GM04504 (cell line): ENCODE results near the gene LARP6.
"Not testable (repeated sequence)": the region's sequence is repeated elsewhere in the genome, so short reads cannot be mapped to it uniquely, and the experiment has no call there.

ENCODE experiments used
- DNase-seq: peaks from one replicate; pipeline ENCODE4 v3.0.0-alpha.2; 2012; ENCODE audit warnings: low read depth

Gene LARP6

DNA sequence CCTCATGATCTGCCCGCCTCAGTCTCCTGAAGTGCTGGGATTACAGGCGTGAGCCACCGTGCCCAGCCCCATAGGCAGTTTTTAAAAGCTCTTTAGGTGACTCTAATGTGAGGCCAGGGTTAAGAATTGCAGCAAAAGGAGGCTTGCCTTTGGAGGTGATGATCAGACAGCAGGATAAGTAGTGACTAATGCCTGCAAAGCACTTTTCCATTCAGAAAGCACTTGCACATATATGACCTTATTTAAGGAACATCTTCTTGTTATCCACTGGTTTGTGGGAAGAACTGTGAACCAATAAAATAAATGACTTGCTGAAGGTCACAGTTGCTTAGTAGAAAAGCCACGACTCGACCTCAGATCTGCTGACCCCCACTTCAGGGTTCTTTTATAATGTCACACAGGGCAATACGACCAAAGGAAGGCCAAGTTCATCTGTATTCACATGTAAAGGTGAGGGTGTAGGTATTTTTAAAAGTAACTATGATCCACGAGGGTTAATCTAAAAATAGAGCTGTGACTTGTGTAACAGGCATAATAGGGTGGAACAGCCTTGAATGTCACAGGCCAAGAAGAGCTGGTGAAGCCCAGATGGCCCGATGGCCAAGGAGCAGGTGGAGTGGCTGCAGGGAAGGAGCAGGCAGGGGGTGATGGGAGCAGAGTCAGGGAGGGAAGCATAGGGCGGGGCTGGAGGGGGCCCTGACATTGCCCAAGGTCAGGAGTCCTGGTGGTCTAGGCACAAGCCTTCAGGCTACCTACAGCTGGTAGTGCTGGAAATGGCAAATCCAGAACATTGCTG is 24.4 kb downstream of the LARP6 start:
- no peak for DNase-seq

DNA sequence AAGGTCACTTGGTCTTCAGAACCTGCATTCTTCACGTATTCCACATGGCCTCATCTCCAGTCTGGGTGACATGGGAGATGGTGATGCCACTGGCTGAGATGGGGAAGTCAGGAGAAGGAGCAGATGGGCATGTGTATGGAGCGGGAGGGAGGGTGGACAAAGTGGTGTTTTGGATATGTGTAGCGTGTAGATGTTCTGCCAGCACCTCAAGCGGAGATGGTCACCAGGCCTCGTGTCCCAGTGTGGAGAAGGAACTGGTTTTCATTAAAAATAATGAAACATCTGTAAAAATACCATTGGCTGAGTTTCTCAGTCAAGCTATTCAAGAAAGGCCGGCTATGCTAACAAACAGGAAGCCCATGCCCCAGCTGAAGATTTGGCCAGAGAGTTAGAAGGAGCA is 26.2 kb downstream of the LARP6 start:
- DNase-seq = no peak

DNA sequence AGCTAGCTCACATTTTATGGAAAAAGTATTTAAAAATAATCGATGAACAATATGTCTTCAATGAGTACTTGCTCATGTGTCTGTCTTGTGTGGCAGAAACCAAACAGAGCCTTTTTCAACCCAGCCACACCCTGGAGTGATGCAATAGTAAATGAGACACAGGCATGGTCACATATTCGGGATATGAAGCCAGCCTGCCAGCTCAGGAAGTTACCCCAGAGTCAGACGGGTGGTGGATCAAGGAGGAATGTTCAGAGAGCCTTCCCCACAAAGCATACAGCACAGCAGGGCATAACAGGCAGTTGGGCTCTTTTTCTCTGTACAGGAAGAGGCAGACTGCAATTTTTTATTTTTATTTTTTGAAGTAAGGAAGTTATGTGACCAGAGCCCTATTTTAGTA is 27.3 kb downstream of the LARP6 start:
- peak; percentile 75 for DNase-seq

DNA sequence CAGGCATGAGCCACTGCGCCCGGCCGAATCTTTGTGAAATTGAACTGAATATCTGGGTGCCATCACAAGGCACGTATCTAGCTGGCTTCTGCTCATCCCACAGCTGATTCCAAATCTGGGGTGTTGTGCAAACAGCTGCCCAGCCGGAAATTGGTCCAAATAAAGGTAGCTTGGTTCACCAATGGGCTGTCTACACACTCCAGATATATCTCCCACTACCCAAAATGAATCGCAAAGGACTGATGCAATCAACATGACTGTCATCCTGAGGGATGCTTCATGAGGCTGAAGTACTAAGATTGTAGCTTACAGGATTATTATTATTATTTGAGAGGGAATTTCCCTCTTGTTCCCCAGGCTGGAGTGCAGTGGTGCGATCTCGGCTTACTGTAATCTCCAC is 28.1 kb downstream of the LARP6 start:
- no peak for DNase-seq

DNA sequence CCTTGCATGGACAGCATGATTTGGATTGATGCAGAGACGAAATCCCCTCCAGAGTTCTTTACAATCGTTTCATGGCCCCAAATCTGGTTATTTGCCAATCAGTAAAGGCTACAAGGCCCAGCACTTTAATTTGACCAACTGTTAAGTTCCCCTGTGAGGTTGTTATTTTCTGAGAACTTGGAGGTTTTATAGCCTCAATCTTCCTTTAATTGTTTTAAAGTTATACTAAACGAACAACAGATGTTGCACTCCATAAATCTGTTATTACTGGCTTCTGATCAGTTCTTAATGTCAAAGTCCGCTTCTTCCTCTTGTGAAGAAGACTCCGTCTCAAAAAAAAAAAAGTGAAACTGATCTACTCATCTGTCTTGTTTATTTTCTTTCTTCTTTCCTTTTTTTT is 30.8 kb downstream of the LARP6 start:
- no peak for DNase-seq

DNA sequence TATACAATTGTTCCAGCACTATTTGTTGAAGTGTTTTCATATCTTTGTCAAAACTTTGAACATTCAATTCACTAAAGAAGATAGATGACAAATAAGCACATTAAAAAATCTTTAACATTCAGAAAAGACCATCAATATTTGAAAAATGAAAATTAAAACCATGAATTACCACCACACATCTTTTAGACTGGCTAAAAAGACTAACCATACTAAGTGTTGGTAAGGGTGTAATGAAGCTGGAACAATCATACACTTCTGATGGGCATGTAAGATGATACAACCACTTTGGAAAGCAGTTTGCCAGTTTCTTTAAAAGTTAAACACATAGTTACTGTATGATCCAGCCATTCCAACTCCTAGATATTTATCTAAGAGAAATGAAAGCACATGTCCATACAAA is 33.7 kb downstream of the LARP6 start:
- no peak for DNase-seq

DNA sequence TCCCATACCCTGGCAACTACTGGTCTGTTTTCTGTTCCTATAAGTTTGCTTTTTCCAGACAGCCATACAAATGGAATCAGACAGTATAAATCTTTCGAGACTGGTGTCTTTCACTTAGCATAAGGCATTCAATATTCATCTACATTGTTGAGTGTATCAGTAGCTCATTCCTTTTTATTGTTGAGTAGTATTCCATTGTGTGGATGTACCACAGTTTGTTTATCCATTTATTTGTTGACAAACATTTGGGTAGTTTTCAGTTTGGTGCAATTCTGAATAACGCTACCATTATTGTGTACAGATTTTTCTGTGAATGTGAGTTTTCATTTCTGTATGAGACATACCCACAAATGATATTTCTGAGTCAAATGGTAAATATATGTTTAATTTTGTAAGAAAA is 35.4 kb downstream of the LARP6 start:
- no peak for DNase-seq

DNA sequence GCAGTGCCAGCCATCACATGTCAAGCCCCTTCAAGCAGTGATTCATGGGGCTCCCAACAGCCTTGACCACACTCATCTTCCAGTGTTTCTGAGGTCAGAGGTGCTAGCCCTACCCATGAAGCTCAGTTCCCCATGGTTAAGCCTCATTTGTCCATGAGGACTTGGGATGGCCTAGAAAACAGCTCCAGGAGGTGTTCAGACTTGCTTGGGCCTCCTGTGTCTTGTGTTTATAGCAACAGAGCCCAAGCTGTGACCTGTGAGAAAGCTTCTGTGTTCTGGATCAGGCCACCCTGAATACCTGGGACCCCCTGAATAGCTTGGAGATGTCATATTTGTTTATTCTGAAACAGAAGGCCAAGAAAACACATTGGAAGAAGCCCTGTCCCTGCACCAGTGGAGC is 36.7 kb downstream of the LARP6 start:
- no peak for DNase-seq

DNA sequence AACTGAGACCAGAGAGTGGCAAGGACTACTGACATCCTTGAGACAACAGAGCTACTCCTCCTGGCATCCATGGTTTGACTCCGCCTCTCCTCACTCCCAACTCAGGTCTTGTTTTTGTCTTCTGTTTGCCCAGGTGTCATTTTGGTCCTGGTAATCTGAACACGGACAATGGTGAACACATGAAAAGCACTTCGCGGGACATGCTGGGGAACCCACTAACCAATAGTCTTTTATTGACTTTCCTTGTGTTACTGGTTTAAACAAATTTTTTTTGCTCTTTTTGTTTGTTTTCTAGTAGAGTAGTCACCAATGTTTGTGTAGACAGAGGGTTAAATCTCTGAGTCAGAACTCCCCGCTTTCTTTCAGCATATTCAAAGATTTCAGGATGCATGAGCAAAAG is 38.4 kb downstream of the LARP6 start:
- no peak for DNase-seq

DNA sequence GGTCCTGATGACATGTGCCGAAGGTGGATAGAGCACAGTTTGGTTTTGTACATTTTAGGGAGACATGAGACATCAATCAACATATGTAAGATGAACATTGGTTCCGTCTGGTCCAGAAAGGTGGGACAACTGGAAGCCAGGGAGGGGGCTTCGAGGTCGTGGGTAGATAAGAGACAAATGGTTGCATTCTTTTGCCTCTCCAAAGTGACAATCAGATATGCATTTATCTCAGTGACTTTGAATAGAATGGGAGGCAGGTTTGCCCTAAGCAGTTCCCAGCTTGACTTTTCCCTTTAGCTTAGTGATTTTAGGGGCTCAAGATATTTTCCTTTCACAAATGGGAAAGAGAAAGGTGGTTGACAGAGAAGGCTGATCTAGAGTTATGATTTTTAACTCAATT is 38.9 kb downstream of the LARP6 start:
- DNase-seq = not testable (repeated sequence)

DNA sequence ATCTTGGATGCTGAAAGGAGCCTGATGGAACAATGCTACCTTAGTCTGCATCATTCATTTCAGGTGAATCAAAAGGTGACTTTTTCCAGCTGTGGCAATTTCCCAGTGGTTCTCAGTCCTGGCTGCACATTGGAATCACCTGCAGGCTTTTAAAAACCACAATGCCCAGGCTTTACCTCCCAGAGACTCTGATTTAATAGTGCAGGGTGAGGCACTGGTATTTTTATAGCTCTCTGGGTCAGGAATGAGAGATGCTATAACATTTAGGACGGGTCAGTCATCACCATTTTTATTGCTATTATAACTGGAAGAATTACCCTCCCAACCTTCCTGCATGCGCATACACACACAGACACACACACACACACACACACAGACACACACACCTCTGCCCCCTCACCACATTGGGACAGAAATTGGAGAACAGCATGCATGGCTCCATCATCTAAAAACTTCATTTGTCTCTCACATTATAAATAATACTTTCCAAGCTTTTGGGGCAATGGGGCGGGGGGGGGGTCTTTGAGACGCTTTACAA is 41.1 kb downstream of the LARP6 start:
- DNase-seq = no peak

DNA sequence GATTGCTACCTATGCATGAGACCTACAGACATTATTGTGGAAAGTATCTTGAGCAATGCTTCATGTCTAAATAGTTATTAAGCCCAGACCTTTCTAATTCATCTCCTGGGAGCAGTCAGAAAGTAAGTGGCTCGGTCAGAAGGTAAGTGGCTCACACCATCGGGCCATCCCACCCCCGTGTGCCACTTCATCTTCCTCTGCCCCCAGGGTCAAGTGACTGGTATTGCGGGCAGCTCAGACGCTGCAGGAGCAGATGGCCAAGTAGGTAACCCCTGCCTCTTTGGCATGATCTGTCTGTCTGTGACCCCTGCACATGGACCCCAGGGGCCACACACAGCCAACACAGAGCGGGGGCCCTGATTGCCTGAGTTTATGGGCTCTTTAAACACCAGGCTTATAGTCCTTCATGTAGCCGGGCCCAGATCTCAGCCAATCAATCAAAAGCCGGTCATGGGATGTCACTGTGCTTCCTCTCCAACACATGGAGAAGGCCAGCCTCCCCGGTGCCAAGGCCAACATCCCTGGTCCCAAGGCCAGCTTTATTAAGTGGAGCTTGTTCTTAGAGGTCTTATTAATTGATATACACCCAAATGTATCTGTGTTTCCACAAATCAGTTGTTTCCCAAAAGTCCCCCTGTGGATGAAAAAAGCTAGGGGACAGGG is 42.9 kb downstream of the LARP6 start:
- DNase-seq = no peak

DNA sequence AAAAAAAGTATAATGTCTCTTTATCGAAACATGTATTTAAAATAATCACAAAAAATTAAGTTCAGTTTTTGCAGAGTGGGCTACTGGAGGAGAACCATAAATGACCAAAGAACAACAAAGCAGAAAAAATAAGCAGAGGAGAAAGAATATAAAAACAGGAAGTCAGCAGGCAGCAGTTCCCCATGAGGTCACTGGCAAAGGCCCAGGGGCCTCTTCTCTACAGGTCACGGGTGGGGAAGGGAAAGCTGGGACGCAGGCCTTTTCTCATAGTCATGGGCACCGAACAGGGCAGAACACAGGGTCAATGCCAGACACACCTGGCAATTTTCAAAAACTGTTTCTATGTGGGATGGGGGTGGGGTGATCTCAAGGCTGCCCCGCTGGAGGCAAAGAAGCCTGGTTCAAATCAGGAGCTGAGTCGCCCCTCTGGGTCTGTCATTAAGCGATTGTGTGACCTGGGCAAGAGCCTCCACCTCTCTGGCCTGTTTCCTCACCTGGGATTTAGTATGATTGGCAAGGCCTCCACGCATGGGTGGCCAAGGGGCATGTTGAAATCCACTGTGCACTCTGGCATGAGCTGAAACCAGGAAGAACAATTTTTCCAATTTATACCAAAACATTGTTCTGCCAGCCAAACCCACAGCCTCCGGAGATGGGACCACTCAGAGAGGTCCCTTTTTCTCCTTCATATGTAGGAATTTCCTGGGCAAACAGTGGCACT is 46.8 kb downstream of the LARP6 start:
- no peak for DNase-seq

DNA sequence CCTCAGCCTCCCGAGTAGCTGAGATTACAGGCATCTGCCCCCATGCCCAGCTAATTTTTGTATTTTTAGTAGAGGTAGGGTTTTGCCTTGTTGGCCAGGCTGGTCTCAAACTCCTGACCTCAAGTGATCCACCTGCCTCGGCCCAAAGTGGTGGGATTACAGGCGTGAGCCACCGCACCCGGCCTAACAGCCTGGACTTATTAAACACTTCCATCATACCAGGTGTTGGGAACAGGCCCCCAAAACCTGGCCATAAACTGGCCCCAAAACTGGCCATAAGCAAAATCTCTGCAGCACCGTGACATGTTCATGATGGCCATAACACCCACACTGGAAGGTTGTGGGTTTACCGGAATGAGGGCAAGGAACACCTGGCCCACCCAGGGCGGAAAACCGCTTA is 49.6 kb downstream of the LARP6 start:
- not testable (repeated sequence) for DNase-seq

DNA sequence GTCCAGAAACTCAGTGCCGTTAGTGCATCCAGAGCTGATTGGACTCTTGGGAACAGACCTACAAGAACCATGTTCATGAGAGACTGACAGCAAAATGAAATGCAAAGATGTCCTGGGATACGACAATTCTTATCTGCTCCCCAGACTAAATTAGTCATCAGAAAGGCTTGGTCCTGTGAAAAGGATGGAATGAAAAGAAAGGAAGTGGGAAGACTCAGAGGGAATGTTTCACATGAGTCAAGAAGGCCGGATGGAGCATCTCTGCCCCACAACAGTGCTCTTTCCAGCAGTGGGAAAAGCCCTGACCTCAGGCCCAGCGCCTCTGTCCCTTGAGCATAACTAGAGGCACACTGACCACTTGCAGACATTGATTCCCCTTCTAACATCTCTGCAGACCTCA is 51.3 kb downstream of the LARP6 start:
- peak; percentile 58 for DNase-seq

DNA sequence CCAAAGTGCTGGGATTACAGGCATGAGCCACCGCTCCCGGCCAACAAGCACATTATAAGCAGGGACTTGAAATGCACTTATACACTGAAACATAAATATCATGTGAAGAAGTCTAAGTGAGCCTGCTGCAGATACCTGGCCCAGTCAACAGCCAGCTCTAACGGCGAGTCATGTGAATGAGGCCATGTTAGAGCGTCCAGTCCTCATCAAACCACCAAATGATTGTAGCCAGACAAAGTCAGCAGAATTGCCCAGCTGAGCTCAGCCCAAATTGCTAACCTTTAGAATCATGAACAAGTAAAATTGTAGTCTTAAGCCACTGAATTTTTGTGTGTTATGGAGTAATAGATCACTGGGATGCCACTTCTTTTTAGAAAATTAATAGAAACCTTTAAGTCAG is 52.8 kb downstream of the LARP6 start:
- no peak for DNase-seq

DNA sequence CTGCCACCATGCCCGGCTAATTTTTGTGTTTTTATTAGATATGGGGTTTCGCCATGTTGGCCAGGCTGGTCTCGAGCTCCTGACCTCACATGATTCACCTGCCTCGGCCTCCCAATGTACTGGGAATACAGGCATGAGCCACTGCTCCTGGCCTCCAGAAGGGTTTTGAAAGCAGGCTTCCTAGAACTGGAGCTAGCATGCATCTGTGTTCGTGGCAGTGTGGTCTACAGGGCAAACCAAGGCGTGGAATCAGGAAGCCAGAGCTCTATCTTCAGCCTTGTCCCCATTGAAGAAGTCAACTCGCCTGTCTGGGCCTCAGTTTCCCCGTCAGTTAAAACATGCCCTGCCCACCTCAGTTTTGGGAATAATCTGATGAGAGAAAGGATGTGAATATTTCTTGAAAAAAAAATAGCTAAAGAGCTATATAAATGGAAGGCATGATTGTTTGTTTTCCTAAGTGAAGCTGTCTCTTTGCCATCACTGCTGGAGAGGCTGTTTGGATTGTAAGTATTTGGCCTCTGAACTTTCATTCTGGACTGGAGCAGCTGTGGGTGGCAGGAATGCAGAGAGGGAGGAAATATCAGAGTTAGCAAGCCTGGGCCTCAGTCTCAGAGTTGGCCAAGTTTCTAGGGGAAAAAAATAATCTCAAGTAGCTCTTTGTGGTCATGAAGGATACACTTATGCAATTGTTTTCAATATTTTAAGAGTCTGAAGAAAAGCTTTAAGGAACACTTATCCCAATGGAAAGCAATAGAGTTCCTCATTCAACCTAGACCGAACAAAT is 54.1 kb downstream of the LARP6 start:
- DNase-seq = peak; percentile 90

DNA sequence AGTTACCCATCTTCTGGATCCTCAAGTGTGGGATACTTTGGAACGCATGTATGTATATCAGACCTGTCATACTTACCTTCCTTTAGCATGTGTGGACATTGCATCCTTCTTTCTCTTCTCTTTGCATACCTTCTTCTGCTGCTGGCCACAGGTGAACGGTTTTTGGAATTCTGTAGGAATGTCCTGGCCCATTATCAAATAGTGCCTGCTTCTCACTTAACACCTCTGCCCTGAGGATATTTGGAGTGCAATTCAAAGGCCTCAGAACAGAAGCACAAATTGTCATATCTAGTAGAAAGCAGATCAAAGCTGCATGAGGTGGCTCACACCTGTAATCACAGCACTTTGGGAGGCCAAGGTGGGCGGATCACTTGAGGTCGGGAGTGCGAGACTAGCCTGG is 56.5 kb downstream of the LARP6 start:
- no peak for DNase-seq

DNA sequence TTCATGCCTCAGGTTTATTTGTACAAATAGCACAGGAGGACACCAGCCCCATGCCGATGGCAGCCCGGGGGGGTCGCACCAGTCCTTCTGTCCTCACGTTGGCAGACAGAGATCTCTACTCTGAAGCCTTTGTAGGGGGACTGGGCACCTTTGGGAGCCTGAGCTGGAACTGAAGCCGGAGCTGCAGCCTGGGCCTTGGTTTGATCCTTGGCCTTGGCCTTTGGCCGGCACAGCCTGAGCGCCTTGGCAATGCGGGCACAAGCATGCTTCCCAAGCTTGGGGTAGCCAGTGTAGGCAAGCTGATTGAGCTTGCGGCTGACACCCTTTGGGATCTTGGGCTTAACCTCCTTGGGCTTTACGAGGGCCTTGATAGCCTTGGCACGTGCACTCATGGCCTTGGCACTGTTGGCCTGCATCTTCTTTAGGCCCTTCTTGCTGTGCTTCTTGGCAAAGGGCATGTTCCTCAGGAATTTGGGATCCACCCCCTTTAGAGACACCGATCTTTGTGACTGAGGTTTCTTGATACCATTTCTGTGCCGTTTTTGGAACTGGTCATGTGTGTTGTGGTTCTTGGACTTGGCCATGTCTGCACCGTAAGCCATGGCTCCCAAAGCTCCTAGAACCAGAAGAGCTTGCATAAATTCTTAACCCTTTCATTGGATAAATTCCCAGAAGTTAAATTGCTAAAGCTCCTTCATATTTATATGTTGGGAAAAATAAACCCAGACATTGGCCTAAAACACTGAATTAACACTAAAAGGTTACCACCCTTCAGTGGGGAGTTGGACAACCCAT is 57.2 kb downstream of the LARP6 start:
- DNase-seq = no peak

DNA sequence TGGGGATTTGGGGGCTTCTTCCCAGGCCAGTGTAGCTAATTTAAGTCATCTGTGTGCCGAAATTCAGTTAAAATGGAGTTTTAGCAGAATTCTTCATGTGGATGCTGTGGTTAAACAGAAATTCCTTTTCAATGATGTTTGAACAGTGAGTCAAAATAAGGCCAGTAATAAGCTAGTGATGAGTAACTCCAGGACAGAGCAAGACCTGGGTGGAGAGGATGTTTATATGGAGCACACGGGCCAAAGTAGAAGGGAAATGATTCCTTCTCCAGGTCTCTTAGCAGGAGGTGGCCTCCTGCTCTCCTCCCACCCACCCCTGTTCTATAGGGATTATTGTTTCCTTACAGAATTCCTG is 58.7 kb downstream of the LARP6 start:
- DNase-seq = peak; percentile 83

DNA sequence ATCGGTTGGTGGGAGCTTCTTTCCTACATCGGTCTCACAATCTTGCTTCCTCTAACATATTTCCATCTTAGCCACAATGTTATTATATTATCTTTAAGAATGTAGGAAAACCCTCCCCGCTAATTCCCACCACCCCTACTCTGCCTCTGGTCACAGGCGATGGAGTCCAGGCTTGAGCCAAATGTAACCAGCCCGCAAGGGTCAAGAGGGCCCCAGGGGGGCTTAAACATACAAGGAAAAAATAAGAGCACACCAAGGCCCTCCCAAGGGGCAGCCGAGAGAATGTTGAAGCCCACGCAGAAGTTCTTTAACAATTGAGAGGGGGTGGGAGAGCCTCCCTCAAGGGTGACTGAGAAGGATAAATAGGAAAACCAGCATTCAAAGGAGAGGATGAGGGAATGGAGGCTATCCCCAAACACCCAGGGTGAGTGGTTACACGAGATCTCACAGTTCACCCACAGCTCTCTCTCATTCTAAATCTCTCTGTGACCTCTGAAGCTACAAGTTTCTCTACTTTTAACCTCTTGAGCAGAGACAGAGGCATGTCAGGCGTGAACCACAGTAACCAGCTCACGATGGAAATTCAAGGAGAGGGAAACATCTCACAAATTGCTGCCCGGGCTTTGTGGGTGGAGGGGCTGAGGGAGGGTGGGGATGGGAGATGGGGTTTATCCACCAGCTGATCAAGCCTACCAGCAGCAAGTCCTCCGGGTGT is 59.2 kb downstream of the LARP6 start:
- no peak for DNase-seq
